GM12874 (cell line): ENCODE data around the gene PEX3.

Experiments
- CTCF ChIP-seq: IDR thresholded peaks from 2 replicates; pipeline ENCODE4 v1.5.1; 2011; ENCODE audit warnings: low read depth, mild to moderate bottlenecking, control low read depth, low read length, moderate library complexity; ENCODE audit not compliant: insufficient read depth

The PEX3 gene

GRCh38 chr6:143408151-143408786 lies 42.3 kb upstream of the PEX3 start:
- no peak for TF ChIP-seq CTCF

GRCh38 chr6:143408787-143409162 lies 41.8 kb upstream of the PEX3 start:
- no peak for TF ChIP-seq CTCF

GRCh38 chr6:143410859-143411270 lies 39.7 kb upstream of the PEX3 start:
- TF ChIP-seq CTCF: no peak

- no peak for TF ChIP-seq CTCF
Observed at GRCh38 chr6:143414769-143415168, 35.8 kb upstream of the PEX3 start.

GRCh38 chr6:143419526-143419925 lies 31.1 kb upstream of the PEX3 start:
- no peak for TF ChIP-seq CTCF

GRCh38 chr6:143426026-143426425 lies 24.6 kb upstream of the PEX3 start:
- TF ChIP-seq CTCF: no peak

- TF ChIP-seq CTCF: peak; percentile 93
Observed at GRCh38 chr6:143427109-143427817, 23.3 kb upstream of the PEX3 start.
